Endodermal cell (in vitro differentiated cells): ENCODE data around the gene PCGF6. TPM values are rescaled to one million over a fixed set of nuclear protein-coding genes. Genes with fewer than 3 reads are reported as not detected.

ENCODE experiments used
- DNase-seq: peaks from one replicate; pipeline ENCODE4 v3.0.0-alpha.2; 2017
- H3K27ac ChIP-seq: 2 replicates; pipeline ENCODE4 v1.5.1; 2013; ENCODE audit warnings: mild to moderate bottlenecking, low read depth, low read length, moderate library complexity
- H3K27me3 ChIP-seq: 2 replicates; pipeline ENCODE4 v1.6.1; 2013; ENCODE audit warnings: mild to moderate bottlenecking, low read length, moderate library complexity; ENCODE audit not compliant: insufficient read depth, control insufficient read depth, poor library complexity, severe bottlenecking
- H3K36me3 ChIP-seq: 2 replicates; pipeline ENCODE4 v1.7.0; 2013; ENCODE audit warnings: mild to moderate bottlenecking, low read length, moderate library complexity; ENCODE audit not compliant: control insufficient read depth, insufficient read depth
- H3K4me1 ChIP-seq: one replicate; pipeline ENCODE4 v1.7.0; 2013; ENCODE audit warnings: low read length; ENCODE audit not compliant: control insufficient read depth, insufficient read depth
- H3K4me3 ChIP-seq: 2 replicates; pipeline ENCODE4 v1.5.1; 2013; ENCODE audit warnings: mild to moderate bottlenecking, low read length, moderate library complexity
- H3K9ac ChIP-seq: 2 replicates; pipeline ENCODE4 v1.6.1; 2013; ENCODE audit warnings: mild to moderate bottlenecking, low read length, moderate library complexity; ENCODE audit not compliant: poor library complexity, severe bottlenecking; ENCODE audit errors: extremely low read depth
- H3K9me3 ChIP-seq: 2 replicates; pipeline ENCODE4 v1.6.1; 2013; ENCODE audit warnings: mild to moderate bottlenecking, low read length, moderate library complexity; ENCODE audit not compliant: control insufficient read depth
- H3K27ac Mint-ChIP-seq: 2 replicates; pipeline ENCODE4 v1.8.0; 2020; ENCODE audit warnings: mixed read lengths
- H3K27me3 Mint-ChIP-seq: 2 replicates; pipeline ENCODE4 v1.8.0; 2021; ENCODE audit warnings: mild to moderate bottlenecking, mixed read lengths; ENCODE audit not compliant: insufficient read depth
- H3K36me3 Mint-ChIP-seq: 2 replicates; pipeline ENCODE4 v1.8.0; 2020; ENCODE audit warnings: low read depth, mixed read lengths
- H3K4me1 Mint-ChIP-seq: 2 replicates; pipeline ENCODE4 v1.8.0; 2020; ENCODE audit warnings: mixed read lengths
- H3K4me3 Mint-ChIP-seq: 2 replicates; pipeline ENCODE4 v1.8.0; 2020; ENCODE audit warnings: mild to moderate bottlenecking, moderate library complexity, mixed read lengths
- H3K9me3 Mint-ChIP-seq: 2 replicates; pipeline ENCODE4 v1.8.0; 2020; ENCODE audit warnings: mild to moderate bottlenecking, mixed read lengths
- WGBS, 2 experiments: methylation state at CpG; one replicate each; pipeline versions ENCODE4 v1.1.5 to v1.1.7; 2013; ENCODE audit warnings: missing lambda C conversion rate in 2 of 2, mixed read lengths in 1 of 2; ENCODE audit not compliant: insufficient coverage in 1 of 2, insufficient read length in 1 of 2; 5-methylcytosine and 5-hydroxymethylcytosine counted together
- total RNA-seq, 2 donors: library from RNA; stranded (reverse); fragmentation: NEBNext Ultra II Directional in 1 of 2; extraction: Animal tissue kit (Norgen Biotek cat#: 25700) in 1 of 2; gene quantifications; 2 replicates in 1 of 2; 3 replicates in 1 of 2; pipeline ENCODE4 v1.2.1, GENCODE V29; 2021
- TF ChIP-seq, protein P1 (sequence below): fragments of 200-600 bp; sonication (generic); conservative IDR thresholded peaks from 2 replicates; pipeline ENCODE4 v1.5.0; 2021; ENCODE audit warnings: antibody characterized with exemption, mild to moderate bottlenecking

The PCGF6 gene
- total RNA-seq, 2 donors from 2014 or later, result 18.9 to 20.5 TPM

DNA sequence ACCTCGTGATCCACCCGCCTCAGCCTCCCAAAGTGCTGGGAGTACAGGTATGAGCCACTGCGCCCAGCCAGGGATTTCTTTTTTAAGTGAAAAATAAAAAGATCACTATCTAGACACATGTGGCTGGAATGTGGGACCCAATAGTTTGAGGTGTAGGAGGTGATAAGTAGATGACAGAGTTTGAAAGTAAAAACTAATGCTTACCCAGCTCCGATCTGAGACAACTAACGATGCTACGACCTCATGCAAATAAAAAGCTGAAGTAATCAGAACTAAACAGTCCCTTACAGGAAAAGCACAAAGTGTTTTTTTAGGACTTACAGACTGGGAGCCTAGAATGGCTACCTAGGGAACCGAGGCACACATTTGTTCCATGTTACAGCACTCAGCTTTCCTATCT is 23.0 kb downstream of the PCGF6 start:
- Mint-ChIP-seq H3K27me3 (no peaks in the 10 kb centered on the region), H3K4me3 (no peak overlapping the region), H3K27ac (no peak overlapping the region), H3K4me1 (no peaks in the 10 kb centered on the region), H3K36me3 (peaks cover 76% of the 10 kb centered on the region), H3K9me3 (no peaks in the 10 kb centered on the region)
- TF ChIP-seq, protein P1, sequence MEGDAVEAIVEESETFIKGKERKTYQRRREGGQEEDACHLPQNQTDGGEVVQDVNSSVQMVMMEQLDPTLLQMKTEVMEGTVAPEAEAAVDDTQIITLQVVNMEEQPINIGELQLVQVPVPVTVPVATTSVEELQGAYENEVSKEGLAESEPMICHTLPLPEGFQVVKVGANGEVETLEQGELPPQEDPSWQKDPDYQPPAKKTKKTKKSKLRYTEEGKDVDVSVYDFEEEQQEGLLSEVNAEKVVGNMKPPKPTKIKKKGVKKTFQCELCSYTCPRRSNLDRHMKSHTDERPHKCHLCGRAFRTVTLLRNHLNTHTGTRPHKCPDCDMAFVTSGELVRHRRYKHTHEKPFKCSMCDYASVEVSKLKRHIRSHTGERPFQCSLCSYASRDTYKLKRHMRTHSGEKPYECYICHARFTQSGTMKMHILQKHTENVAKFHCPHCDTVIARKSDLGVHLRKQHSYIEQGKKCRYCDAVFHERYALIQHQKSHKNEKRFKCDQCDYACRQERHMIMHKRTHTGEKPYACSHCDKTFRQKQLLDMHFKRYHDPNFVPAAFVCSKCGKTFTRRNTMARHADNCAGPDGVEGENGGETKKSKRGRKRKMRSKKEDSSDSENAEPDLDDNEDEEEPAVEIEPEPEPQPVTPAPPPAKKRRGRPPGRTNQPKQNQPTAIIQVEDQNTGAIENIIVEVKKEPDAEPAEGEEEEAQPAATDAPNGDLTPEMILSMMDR, result no peak
- WGBS, 2 experiments, result 96 to 98% methylated on average over 6 to 7 of the region's 7 CpGs
- no peaks in the 10 kb centered on the region for H3K4me1 ChIP-seq
- no peaks in the 10 kb centered on the region for H3K9me3 ChIP-seq
- peaks cover 60% of the 10 kb centered on the region for H3K36me3 ChIP-seq
- no peak for DNase-seq
- no peak overlapping the region for H3K4me3 ChIP-seq
- no peaks in the 10 kb centered on the region for H3K27me3 ChIP-seq
- no peak overlapping the region for H3K9ac ChIP-seq
- H3K27ac ChIP-seq, result no peak overlapping the region

DNA sequence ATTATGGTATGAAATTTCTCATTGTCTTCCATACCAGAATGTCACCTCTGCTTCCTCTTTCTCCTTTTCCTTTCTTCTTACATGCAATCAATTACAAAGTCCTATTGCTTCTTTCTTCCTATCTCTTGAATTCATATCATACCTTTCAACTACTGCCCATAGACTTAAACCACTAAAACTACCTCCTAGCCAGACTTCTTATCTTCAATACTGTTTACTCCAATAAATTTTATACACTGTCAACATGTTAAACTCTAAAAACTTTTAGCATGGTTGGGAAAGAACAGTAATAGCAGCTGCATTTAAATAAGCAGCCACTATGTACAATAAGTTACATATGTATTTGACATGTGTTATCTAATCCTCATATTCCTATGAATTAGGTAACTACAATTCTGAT is 34.9 kb downstream of the PCGF6 start:
- no peaks in the 10 kb centered on the region for H3K9me3 Mint-ChIP-seq
- Histone ChIP-seq H3K9me3 (no peaks in the 10 kb centered on the region), H3K27ac (no peak overlapping the region), H3K27me3 (no peaks in the 10 kb centered on the region), H3K36me3 (peaks cover 80% of the 10 kb centered on the region), H3K4me1 (no peaks in the 10 kb centered on the region), H3K4me3 (no peak overlapping the region), H3K9ac (no peak overlapping the region)
- no peaks in the 10 kb centered on the region for H3K4me1 Mint-ChIP-seq
- H3K4me3 Mint-ChIP-seq, result no peak overlapping the region
- no peaks in the 10 kb centered on the region for H3K27me3 Mint-ChIP-seq
- no peak for DNase-seq
- peaks cover 49% of the 10 kb centered on the region for H3K36me3 Mint-ChIP-seq
- TF ChIP-seq, protein P1, result no peak
- H3K27ac Mint-ChIP-seq, result no peak overlapping the region

DNA sequence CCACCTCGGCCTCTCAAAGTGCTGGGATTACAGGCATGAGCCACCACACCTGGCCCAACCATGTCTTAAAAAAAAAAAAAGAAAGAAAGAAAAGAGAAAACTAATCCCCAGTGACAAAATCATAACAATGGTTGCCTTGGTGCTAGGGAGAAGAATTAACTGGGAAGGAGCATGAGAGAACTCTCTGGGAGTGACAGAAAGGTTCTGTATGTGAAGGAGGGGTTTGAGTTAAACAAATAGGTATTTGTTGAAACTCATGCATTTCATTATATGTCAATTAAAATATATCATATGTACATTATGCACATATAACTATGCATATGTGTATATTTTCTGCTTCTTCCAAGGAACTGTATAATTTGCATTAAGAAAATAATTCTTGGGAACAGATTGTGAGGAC is 40.7 kb downstream of the PCGF6 start:
- Histone ChIP-seq H3K4me1 (no peaks in the 10 kb centered on the region), H3K9me3 (no peaks in the 10 kb centered on the region), H3K27me3 (no peaks in the 10 kb centered on the region), H3K9ac (no peak overlapping the region), H3K27ac (no peak overlapping the region), H3K36me3 (peaks cover 64% of the 10 kb centered on the region), H3K4me3 (no peak overlapping the region)
- H3K27me3 Mint-ChIP-seq, result no peaks in the 10 kb centered on the region
- TF ChIP-seq, protein P1, result no peak
- no peak overlapping the region for H3K4me3 Mint-ChIP-seq
- WGBS, 2 experiments, result 100% methylated on average over 1 of the region's 1 CpG; no CpG with 5 or more reads in 1 of the 2 experiments
- no peak overlapping the region for H3K27ac Mint-ChIP-seq
- H3K36me3 Mint-ChIP-seq, result peaks cover 66% of the 10 kb centered on the region
- DNase-seq, result no peak
- H3K9me3 Mint-ChIP-seq, result no peaks in the 10 kb centered on the region
- H3K4me1 Mint-ChIP-seq, result no peaks in the 10 kb centered on the region
